D721Med (cell line): Measurements from ENCODE around the gene KCNQ2.

Source experiments
- DNase-seq: peaks from one replicate; pipeline ENCODE4 v3.0.0; 2011; ENCODE audit warnings: low spot score; ENCODE audit not compliant: insufficient read length
- FAIRE-seq: peaks from 2 replicates; lab custom pipeline; 2011; peaks lifted over from hg19 to GRCh38; lab: Jason Lieb, UNC
- TF ChIP-seq, protein P1 (sequence below): IDR thresholded peaks from 2 replicates; pipeline ENCODE4 v1.5.1; 2012; ENCODE audit warnings: mild to moderate bottlenecking, control low read depth; ENCODE audit not compliant: insufficient read depth; ENCODE audit errors: missing control alignments

The KCNQ2 gene

DNA sequence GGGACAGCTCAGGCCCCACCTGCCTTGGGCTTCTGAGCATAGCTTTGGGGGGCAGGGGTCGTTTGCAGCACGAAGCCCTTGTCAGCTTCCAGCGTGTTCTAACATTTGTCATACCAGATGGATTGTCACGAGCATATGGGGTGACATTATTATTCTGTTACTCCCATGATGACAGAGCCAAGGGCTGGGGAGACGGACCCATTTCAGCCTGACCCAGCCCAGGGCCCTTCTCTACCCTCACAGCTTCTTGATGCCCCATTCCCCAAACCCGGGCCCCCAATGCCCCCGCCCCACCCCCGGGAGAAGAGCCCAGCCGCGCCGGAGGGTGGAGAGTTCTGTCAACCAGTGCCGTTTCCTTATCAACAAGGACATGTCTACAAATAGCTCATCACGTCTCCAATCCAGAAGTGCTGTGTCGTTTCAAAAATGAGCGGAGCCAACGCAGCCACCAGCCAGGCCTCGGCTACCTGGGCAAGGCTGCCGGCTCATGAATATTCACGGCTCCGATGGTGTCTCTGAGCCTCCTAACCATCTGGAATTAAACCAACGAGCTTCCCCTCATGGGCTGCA lies 101.8 kb downstream of the KCNQ2 start:
- FAIRE-seq (no peak), DNase-seq (no peak)
- TF ChIP-seq, protein P1, sequence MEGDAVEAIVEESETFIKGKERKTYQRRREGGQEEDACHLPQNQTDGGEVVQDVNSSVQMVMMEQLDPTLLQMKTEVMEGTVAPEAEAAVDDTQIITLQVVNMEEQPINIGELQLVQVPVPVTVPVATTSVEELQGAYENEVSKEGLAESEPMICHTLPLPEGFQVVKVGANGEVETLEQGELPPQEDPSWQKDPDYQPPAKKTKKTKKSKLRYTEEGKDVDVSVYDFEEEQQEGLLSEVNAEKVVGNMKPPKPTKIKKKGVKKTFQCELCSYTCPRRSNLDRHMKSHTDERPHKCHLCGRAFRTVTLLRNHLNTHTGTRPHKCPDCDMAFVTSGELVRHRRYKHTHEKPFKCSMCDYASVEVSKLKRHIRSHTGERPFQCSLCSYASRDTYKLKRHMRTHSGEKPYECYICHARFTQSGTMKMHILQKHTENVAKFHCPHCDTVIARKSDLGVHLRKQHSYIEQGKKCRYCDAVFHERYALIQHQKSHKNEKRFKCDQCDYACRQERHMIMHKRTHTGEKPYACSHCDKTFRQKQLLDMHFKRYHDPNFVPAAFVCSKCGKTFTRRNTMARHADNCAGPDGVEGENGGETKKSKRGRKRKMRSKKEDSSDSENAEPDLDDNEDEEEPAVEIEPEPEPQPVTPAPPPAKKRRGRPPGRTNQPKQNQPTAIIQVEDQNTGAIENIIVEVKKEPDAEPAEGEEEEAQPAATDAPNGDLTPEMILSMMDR = no peak

DNA sequence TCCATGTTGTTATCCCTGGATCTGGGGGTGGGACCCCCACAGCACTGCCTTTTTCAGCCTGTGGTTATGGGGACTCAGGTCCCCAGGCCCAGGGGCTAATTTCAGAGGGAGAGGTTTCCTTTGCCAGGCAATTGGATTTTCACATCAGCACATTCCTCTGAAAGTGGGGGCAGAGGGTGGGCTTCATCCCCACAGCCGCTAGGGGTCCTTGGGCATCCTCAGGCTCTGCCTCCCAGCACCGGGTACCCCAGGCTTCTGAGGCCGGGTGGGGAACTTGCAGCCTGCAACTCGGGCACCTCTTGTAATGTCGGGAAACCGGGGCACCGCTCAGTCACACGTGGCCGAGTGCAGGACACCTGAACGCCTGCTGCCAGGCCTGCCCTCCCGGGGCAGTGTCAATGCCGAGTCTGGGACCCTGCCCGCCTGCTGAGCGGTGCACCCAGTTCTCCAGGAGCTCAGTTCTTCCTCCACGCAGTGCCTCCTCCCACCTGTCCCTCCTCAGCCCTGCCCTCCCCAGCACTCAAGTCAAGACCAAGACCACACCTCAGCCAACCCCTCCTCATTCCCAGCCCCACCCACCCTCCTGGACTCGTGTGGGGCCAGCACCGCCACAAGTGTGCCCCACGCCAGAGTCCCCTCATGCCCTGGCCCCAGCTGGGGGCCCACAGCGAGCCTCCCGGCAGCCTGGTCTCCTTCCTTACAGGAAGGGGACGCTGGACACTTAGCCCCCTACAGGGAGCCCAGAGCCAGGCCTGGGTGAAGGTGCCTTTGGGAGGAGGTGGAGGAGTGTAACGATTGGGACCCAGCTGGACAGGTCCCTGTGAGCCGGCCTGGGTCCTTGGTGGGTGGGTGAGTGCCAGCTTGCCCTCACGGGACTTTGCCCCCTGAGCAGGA lies 102.5 kb downstream of the KCNQ2 start:
- no peak for FAIRE-seq

DNA sequence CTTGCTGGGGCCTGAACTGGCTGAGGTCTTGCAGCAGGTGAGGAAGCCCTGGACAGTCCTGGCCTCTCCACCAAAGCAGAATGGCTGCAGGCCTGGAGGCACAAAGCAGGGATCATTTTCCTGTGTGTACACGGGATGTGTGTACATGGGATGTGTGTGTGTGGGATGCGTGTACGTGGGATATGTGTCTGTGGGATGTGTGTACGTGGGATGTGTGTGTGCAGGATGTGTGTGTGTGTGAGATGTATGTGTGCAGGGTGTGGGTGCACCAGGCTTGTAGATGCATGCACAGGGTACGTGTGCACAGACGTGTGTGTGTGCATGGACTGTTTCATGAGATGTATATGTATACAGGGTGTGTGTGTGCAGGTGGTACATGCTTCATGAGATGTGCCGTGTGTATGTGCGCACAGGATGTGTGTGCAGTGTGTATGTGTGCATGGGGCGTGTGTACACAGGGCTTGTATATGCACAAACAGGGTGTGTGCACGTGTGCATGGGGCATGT lies 103.4 kb downstream of the KCNQ2 start:
- DNase-seq = no peak
- TF ChIP-seq, protein P1 = no peak
- FAIRE-seq = no peak

More for the DNA sequence above, 102.5 kb downstream of the KCNQ2 start:
- DNase-seq = no peak
- TF ChIP-seq, protein P1 = no peak

DNA sequence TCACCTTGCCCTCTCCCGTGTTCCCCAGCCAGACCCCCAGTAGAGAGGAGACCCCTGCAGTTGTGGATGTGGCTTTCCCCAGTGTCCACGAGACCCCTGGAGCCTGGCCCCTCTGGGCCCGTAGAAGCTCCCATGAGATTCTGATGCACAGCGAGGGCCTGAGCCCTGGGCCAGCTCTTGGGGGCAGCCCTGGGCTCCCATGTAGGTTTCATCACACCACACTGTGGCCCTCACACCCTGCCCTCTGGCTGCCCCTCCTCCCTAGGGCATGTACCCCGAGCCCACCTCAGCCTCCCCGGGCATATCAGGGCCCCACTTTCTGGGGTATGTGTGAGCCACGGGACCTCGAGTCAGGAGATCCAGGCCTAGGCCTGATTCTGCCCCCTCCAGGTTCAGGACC lies 104.3 kb downstream of the KCNQ2 start:
- FAIRE-seq (no peak), DNase-seq (no peak)
- TF ChIP-seq, protein P1 = no peak

DNA sequence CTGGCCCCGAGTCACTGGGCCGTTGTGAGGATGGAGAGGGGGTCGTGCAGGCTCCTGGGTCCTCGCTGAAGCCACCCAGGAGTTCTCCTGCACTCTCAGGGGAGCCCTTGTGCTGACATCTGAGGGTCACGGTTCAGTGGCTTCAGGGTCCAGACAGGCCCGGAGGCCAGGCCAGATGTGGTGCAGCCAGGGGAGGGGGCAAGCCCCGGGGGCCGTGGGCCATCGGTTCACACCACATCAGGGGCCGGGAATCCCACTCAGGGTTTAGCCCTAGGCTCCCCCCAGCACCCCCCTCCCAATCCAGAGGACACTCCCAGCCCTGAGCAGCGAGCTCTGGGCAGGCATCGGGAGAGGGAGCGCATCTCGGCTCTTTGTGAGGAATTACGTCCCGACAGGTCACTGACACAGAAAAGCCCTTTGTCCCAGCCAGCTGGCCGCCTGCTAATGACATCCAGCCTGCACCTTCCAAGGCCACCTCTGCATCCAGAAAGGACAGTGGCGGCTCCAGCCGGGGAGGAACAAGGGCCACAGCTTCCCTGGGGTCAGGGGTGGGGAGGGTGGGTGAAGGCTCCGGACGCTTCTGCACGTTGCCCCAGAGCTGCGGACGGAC lies 104.9 kb downstream of the KCNQ2 start:
- DNase-seq = no peak
- TF ChIP-seq, protein P1 = no peak
- FAIRE-seq = no peak

DNA sequence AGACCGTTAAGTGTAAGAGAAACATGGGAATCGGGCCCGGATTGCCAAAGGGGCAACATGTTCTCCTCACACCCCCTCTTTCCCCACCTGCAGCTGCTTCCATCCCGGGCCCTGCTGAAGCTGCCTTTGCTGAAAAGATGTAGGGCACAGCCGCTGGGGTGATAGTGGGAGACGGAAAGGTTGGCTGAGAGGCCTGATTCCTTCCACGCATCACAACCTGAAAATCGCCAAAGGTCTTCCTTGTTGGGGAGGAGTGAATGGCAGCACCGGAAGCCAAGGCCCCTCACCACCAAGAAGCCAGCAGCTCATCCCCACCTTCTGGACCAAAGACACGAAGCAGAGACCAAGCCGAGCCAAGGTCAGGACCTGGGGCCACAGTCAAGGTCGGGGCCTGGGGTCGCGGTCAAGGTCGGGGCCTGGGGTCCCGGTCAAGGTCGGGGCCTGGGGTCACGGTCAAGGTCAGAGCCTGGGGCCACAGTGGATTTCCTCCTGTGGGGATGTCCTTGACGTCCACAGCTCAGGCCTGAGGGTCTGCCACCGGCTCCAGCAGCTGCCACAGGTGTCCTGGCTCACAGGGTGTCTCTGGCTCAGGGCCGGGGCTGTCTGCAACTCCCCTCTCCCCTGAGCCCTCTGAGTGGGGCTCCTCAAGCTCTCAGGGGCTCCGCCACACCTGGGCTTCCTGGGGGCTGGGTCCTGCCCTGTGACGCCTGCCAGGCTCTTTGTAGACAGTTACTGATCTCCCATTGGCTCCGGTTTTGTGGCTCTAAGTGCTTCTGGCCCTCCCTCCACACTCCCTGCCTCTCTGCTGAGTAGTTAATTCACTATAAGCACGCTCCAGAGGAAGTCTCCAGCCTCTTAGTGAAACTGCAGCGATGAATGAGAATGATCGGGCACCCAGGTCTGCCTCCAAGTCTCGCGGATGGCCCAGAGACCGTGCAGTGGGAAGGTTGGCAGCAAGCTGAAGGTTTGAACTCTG lies 105.8 kb downstream of the KCNQ2 start:
- no peak for DNase-seq
- TF ChIP-seq, protein P1 = no peak
- no peak for FAIRE-seq
